ENCODE data around the gene UHRF1. TPM values are rescaled to one million over a fixed set of nuclear protein-coding genes. Genes with fewer than 3 reads are reported as not detected.
"Not testable (repeated sequence)": the region's sequence is repeated elsewhere in the genome, so short reads cannot be mapped to it uniquely, and the experiment has no call there.

The UHRF1 gene
- total RNA-seq, 1 donor: 7.6 TPM

GRCh38 chr19:4932711-4933110 lies 23.4 kb downstream of the UHRF1 start:
- Histone ChIP-seq H4K20me1 (ENCODE audit: insufficient read depth, low read length) (peaks cover 5% of the 10 kb centered on the region), H2AFZ (ENCODE audit: low read length) (no peak overlapping the region), H3K27me3 (ENCODE audit: insufficient read depth, low read length) (no peaks in the 10 kb centered on the region), H3K79me2 (ENCODE audit: insufficient read depth, low read length) (peaks cover 55% of the 10 kb centered on the region), H3K36me3 (ENCODE audit: insufficient read depth, low read length) (peaks cover 43% of the 10 kb centered on the region), H3K9me3 (ENCODE audit: low read depth, low read length) (no peaks in the 10 kb centered on the region), H3K4me3 (ENCODE audit: insufficient read depth, low read length) (no peak overlapping the region), H3K27ac (ENCODE audit: low read depth, low read length) (no peak overlapping the region), H3K4me2 (ENCODE audit: insufficient read depth, low read length) (no peak overlapping the region), H3K4me1 (ENCODE audit: insufficient read depth, low read length) (peaks cover 10% of the 10 kb centered on the region)
- peak; percentile 58 for DNase-seq (ENCODE audit: insufficient read length, low spot score, missing footprints)
- no peak for TF ChIP-seq CTCF (IDR thresholded peaks at IDR 0.05; ENCODE audit: extremely low read depth, low read depth, low read length)

- Histone ChIP-seq H3K4me1 (ENCODE audit: insufficient read depth, low read length) (peaks cover 8% of the 10 kb centered on the region), H3K4me3 (ENCODE audit: insufficient read depth, low read length) (no peak overlapping the region), H3K27me3 (ENCODE audit: insufficient read depth, low read length) (no peaks in the 10 kb centered on the region), H3K36me3 (ENCODE audit: insufficient read depth, low read length) (peaks cover 43% of the 10 kb centered on the region), H2AFZ (ENCODE audit: low read length) (no peak overlapping the region), H3K4me2 (ENCODE audit: insufficient read depth, low read length) (no peak overlapping the region), H4K20me1 (ENCODE audit: insufficient read depth, low read length) (peaks cover 5% of the 10 kb centered on the region), H3K27ac (ENCODE audit: low read depth, low read length) (no peak overlapping the region), H3K79me2 (ENCODE audit: insufficient read depth, low read length) (peaks cover 53% of the 10 kb centered on the region), H3K9me3 (ENCODE audit: low read depth, low read length) (no peaks in the 10 kb centered on the region)
- peak; percentile 84 for DNase-seq (ENCODE audit: insufficient read length, low spot score, missing footprints)
- TF ChIP-seq CTCF (IDR thresholded peaks at IDR 0.05; ENCODE audit: extremely low read depth, low read depth, low read length): no peak
Measured at GRCh38 chr19:4933528-4933927, 24.2 kb downstream of the UHRF1 start.

GRCh38 chr19:4935444-4935843 lies 26.1 kb downstream of the UHRF1 start:
- no peaks in the 10 kb centered on the region for H3K4me1 ChIP-seq (ENCODE audit: insufficient read depth, low read length)
- H4K20me1 ChIP-seq (ENCODE audit: insufficient read depth, low read length): peaks cover 5% of the 10 kb centered on the region
- no peak overlapping the region for H3K4me3 ChIP-seq (ENCODE audit: insufficient read depth, low read length)
- DNase-seq (ENCODE audit: insufficient read length, low spot score, missing footprints): peak; percentile 10
- H2AFZ ChIP-seq (ENCODE audit: low read length): no peak overlapping the region
- H3K79me2 ChIP-seq (ENCODE audit: insufficient read depth, low read length): peaks cover 46% of the 10 kb centered on the region
- H3K4me2 ChIP-seq (ENCODE audit: insufficient read depth, low read length): no peak overlapping the region
- peaks cover 40% of the 10 kb centered on the region for H3K36me3 ChIP-seq (ENCODE audit: insufficient read depth, low read length)
- no peak overlapping the region for H3K27ac ChIP-seq (ENCODE audit: low read depth, low read length)
- TF ChIP-seq CTCF (IDR thresholded peaks at IDR 0.05; ENCODE audit: extremely low read depth, low read depth, low read length): no peak
- no peaks in the 10 kb centered on the region for H3K27me3 ChIP-seq (ENCODE audit: insufficient read depth, low read length)
- no peaks in the 10 kb centered on the region for H3K9me3 ChIP-seq (ENCODE audit: low read depth, low read length)

- peaks cover 5% of the 10 kb centered on the region for H4K20me1 ChIP-seq (ENCODE audit: insufficient read depth, low read length)
- peak; percentile 15 for DNase-seq (ENCODE audit: insufficient read length, low spot score, missing footprints)
- H3K4me1 ChIP-seq (ENCODE audit: insufficient read depth, low read length): no peaks in the 10 kb centered on the region
- H3K36me3 ChIP-seq (ENCODE audit: insufficient read depth, low read length): peaks cover 27% of the 10 kb centered on the region
- TF ChIP-seq CTCF (IDR thresholded peaks at IDR 0.05; ENCODE audit: extremely low read depth, low read depth, low read length): no peak
- H3K79me2 ChIP-seq (ENCODE audit: insufficient read depth, low read length): peaks cover 42% of the 10 kb centered on the region
- no peak overlapping the region for H3K4me2 ChIP-seq (ENCODE audit: insufficient read depth, low read length)
- no peaks in the 10 kb centered on the region for H3K27me3 ChIP-seq (ENCODE audit: insufficient read depth, low read length)
- no peak overlapping the region for H3K27ac ChIP-seq (ENCODE audit: low read depth, low read length)
- no peak overlapping the region for H3K4me3 ChIP-seq (ENCODE audit: insufficient read depth, low read length)
- H2AFZ ChIP-seq (ENCODE audit: low read length): no peak overlapping the region
- H3K9me3 ChIP-seq (ENCODE audit: low read depth, low read length): no peaks in the 10 kb centered on the region
Measured at GRCh38 chr19:4937060-4937459, 27.8 kb downstream of the UHRF1 start.

GRCh38 chr19:4938461-4938860 lies 29.2 kb downstream of the UHRF1 start:
- not testable (repeated sequence) for H3K4me1 ChIP-seq (ENCODE audit: insufficient read depth, low read length); H3K27ac ChIP-seq (ENCODE audit: low read depth, low read length); H3K4me2 ChIP-seq (ENCODE audit: insufficient read depth, low read length); H3K9me3 ChIP-seq (ENCODE audit: low read depth, low read length); H3K27me3 ChIP-seq (ENCODE audit: insufficient read depth, low read length); H2AFZ ChIP-seq (ENCODE audit: low read length); H3K4me3 ChIP-seq (ENCODE audit: insufficient read depth, low read length); DNase-seq (ENCODE audit: insufficient read length, low spot score, missing footprints); H4K20me1 ChIP-seq (ENCODE audit: insufficient read depth, low read length)
- Histone ChIP-seq H3K36me3 (ENCODE audit: insufficient read depth, low read length) (peaks cover 18% of the 10 kb centered on the region), H3K79me2 (ENCODE audit: insufficient read depth, low read length) (peaks cover 32% of the 10 kb centered on the region)

All from osteoblast (primary cell).